H1 (cell line): ENCODE results near the gene GPR17. TPM values are rescaled to one million over a fixed set of nuclear protein-coding genes. Genes with fewer than 3 reads are reported as not detected.

ENCODE experiments used
- CBX5 ChIP-seq: fragments of 300-800, 300-1000 bp; sonication (generic); IDR thresholded peaks from 2 replicates; pipeline ENCODE4 v1.7.1; 2016; ENCODE audit warnings: antibody characterized with exemption, low read length, low read depth
- CHD2 ChIP-seq: IDR thresholded peaks from 2 replicates; pipeline ENCODE4 v1.6.1; 2012; ENCODE audit warnings: low read length, improper control_type of control experiment
- POLR2A ChIP-seq, 2 experiments: IDR thresholded peaks; 1 replicate in 1 of 2; 2 replicates in 1 of 2; pipeline ENCODE4 v1.6.1; 2011; ENCODE audit warnings: low read depth in 2 of 2, low read length in 2 of 2, mild to moderate bottlenecking in 2 of 2; ENCODE audit errors: control extremely low read depth in 1 of 2
- RAD21 ChIP-seq, 2 experiments: IDR thresholded peaks in 1 of 2; conservative IDR thresholded peaks in 1 of 2; 2 replicates each; pipeline ENCODE4 v1.6.1; 2011; ENCODE audit warnings: low read depth in 2 of 2, low read length in 2 of 2, improper control_type of control experiment in 1 of 2, inconsistent platforms in 1 of 2, mild to moderate bottlenecking in 1 of 2, moderate library complexity in 1 of 2
- polyA plus RNA-seq, 7 experiments: library from polyadenylated mRNA; depleted of rRNA in 3 of 7; stranded (reverse) in 5 of 7; unstranded in 2 of 7; fragments of >200 nt in 5 of 7; fragments of 200-250 nt in 2 of 7; gene quantifications; 1 replicate in 5 of 7; 2 replicates in 1 of 7; 4 replicates in 1 of 7; pipeline versions ENCODE4 v1.2.1 to v1.2.3, GENCODE V29; 2011 to 2013; ENCODE audit warnings: missing spikeins in 2 of 7, mixed read lengths in 2 of 7
- total RNA-seq: library from RNA; stranded (reverse); fragmentation: NEBNext Ultra II Directional; extraction: Animal tissue kit (Norgen Biotek cat#: 25700); gene quantifications from 2 replicates; pipeline ENCODE4 v1.2.1, GENCODE V29; 2021

GPR17 gene
- total and polyA plus RNA-seq, 2 of the 8 experiments (the other 6 are each of a cell fraction or from before 2014, with no cell fraction given), result 0.03 TPM; not detected in 1

- TF ChIP-seq CHD2 (no peak), RAD21 (IDR thresholded peaks at IDR 0.05 in 1 of 2, conservative IDR thresholded peaks at IDR 0.05 in 1 of 2; ENCODE audit: low read depth in 2 of 2, low read length in 2 of 2) (no peak), POLR2A (IDR thresholded peaks at IDR 0.05; ENCODE audit: control extremely low read depth in 1 of 2, low read depth in 2 of 2, low read length in 2 of 2) (no peak), CBX5 (no peak)
Observed at GRCh38 chr2:127599211-127599610, 46.7 kb upstream of the GPR17 start (continued).
